Measurements from ENCODE around the gene UQCR11. TPM values are rescaled to one million over a fixed set of nuclear protein-coding genes. Genes with fewer than 3 reads are reported as not detected.

Gene UQCR11
- polyA plus RNA-seq, 3 donors: 81.1 to 117 (median 92.1) TPM

- no peak for DNase-seq (ENCODE audit: low read depth in 3 of 3, low spot score in 2 of 3)
Observed at GRCh38 chr19:1636325-1637236, 31.3 kb upstream of the UQCR11 start.

GRCh38 chr19:1634938-1635243 lies 29.6 kb upstream of the UQCR11 start:
- no peak for DNase-seq (ENCODE audit: low read depth in 3 of 3, low spot score in 2 of 3)

- no peak for DNase-seq (ENCODE audit: low read depth in 3 of 3, low spot score in 2 of 3)
Observed at GRCh38 chr19:1634242-1634937, 29.1 kb upstream of the UQCR11 start.

GRCh38 chr19:1633269-1633826 lies 28.1 kb upstream of the UQCR11 start:
- DNase-seq (ENCODE audit: low read depth in 3 of 3, low spot score in 2 of 3): no peak

- no peak for DNase-seq (ENCODE audit: low read depth in 3 of 3, low spot score in 2 of 3)
Observed at GRCh38 chr19:1632462-1633268, 27.4 kb upstream of the UQCR11 start.

GRCh38 chr19:1631557-1632100 lies 26.4 kb upstream of the UQCR11 start:
- no peak for DNase-seq (ENCODE audit: low read depth in 3 of 3, low spot score in 2 of 3)

GRCh38 chr19:1630811-1631210 lies 25.5 kb upstream of the UQCR11 start:
- DNase-seq (ENCODE audit: low read depth in 3 of 3, low spot score in 2 of 3): no peak

- no peak for DNase-seq (ENCODE audit: low read depth in 3 of 3, low spot score in 2 of 3)
Observed at GRCh38 chr19:1630012-1630411, 24.8 kb upstream of the UQCR11 start.

- DNase-seq (ENCODE audit: low read depth in 3 of 3, low spot score in 2 of 3): no peak
Observed at GRCh38 chr19:1629256-1629808, 24.1 kb upstream of the UQCR11 start.

- DNase-seq (ENCODE audit: low read depth in 3 of 3, low spot score in 2 of 3): no peak
Observed at GRCh38 chr19:1627194-1627593, 21.9 kb upstream of the UQCR11 start.

- DNase-seq (ENCODE audit: low read depth in 3 of 3, low spot score in 2 of 3): no peak
Observed at GRCh38 chr19:1626417-1627010, 21.3 kb upstream of the UQCR11 start.

GRCh38 chr19:1624458-1624857 lies 19.2 kb upstream of the UQCR11 start:
- DNase-seq (ENCODE audit: low read depth in 3 of 3, low spot score in 2 of 3): peak in 2 of 3 donors; percentile 26 to 29

- DNase-seq (ENCODE audit: low read depth in 3 of 3, low spot score in 2 of 3): no peak
Observed at GRCh38 chr19:1622541-1622940, 17.3 kb upstream of the UQCR11 start.

- DNase-seq (ENCODE audit: low read depth in 3 of 3, low spot score in 2 of 3): no peak
Observed at GRCh38 chr19:1622007-1622406, 16.7 kb upstream of the UQCR11 start.

- no peak for DNase-seq (ENCODE audit: low read depth in 3 of 3, low spot score in 2 of 3)
Observed at GRCh38 chr19:1621574-1621973, 16.3 kb upstream of the UQCR11 start.

- no peak for DNase-seq (ENCODE audit: low read depth in 3 of 3, low spot score in 2 of 3)
Observed at GRCh38 chr19:1621021-1621420, 15.8 kb upstream of the UQCR11 start.

GRCh38 chr19:1620502-1620901 lies 15.2 kb upstream of the UQCR11 start:
- no peak for DNase-seq (ENCODE audit: low read depth in 3 of 3, low spot score in 2 of 3)

- no peak for DNase-seq (ENCODE audit: low read depth in 3 of 3, low spot score in 2 of 3)
Observed at GRCh38 chr19:1619703-1620102, 14.4 kb upstream of the UQCR11 start.

GRCh38 chr19:1619094-1619439 lies 13.8 kb upstream of the UQCR11 start:
- DNase-seq (ENCODE audit: low read depth in 3 of 3, low spot score in 2 of 3): no peak
